DMS153 treated with DMSO at 0.1 percent for 48 hours (cell line): ENCODE data around the gene MRPS35.

ENCODE experiments used
- DNase-seq: peaks from one replicate; lab custom pipeline; 2025; ENCODE audit not compliant: unreplicated experiment; lab: John Stamatoyannopoulos, UW

Gene MRPS35

DNA sequence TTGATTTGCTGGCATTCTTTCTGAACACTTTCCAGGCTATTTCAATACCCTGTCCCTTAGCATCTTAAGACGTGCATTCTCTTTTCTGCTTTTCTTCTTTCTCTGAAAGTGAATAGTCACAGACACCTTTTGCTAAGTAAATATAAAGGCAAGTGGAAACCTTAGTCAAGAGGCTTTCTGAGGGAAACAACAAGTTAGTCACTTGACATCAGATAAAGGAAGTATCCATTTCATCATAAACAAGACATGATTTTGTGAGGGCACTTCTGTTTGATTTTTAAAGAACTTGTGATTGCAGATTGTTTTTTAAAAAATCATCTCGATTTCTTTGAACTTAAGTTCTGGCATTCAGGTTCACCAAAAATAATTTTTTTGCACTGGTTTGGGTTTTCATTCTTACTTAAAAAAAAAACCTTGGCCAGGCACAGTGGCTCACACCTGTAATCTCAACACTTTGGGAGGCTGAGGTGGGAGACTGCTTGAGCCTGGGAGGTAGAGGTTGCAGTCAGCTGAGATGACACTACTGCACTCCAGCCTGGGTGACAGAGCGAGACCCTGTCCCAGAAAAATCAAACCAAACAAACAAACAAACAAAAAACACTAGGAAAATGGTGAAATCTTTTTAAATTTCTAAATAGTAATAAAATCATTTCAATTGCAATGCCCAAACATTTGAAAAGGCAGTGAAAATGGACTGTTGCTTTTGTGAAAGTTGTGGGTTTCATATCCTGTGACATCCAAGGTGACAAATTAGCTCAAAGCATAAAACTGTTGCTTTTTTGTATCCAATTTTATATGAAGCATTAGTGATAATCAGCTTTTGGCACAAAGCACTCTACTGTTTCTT lies 61.1 kb downstream of the MRPS35 start:
- no peak for DNase-seq

DNA sequence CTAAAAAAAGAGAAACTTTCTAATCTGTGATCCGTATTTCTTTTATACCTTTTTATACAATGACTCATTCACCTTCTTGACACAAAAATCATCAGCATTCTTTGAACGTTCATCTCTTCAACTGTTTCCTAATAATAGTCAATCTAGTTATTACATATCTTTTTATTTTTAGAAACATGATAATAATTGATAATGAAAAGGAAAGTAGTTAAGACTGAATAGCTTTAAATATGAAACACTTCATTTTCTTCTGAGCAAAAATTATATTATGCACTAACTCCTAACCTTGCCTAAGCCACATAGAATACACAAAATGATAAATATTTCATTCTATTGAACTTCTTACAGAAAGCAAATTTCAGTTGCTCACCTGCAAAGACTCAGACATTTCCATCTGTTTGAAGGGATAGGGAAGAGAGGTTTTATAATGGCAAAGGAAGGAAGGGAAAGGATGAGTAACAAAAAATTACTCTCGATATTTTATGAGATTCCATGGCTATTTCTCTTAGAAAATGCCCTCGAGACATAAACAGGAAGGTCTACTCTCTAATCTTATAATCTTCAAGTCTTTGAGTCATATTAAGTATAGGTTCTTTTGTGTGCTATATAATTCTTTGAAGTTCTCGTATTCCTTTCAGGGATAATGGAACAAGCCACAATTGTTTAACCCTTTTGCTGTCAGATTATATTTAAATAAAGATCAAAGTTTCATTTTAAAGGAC lies 61.9 kb downstream of the MRPS35 start:
- DNase-seq: no peak

DNA sequence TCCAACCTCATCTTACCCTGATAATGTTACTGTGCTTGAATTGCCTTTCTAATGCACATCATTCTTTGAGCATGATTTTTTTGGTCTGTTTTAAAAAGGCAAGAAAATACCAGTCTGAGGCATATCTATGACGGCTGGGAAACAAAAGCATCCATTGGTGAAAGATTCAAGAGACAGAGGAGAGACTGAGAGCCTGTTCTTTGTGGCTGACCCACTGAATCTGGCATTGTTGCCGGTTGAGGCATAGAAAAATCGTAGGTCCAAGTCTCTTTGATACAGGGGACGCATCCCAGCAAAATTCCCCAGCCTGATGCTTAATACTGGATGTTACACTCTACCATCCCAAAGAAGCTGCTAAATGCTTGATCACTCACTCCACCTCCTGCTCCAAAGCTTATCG lies 66.5 kb downstream of the MRPS35 start:
- DNase-seq: no peak

GRCh38 chr12:27778206-27778605 lies 67.6 kb downstream of the MRPS35 start:
- DNase-seq: no peak

DNA sequence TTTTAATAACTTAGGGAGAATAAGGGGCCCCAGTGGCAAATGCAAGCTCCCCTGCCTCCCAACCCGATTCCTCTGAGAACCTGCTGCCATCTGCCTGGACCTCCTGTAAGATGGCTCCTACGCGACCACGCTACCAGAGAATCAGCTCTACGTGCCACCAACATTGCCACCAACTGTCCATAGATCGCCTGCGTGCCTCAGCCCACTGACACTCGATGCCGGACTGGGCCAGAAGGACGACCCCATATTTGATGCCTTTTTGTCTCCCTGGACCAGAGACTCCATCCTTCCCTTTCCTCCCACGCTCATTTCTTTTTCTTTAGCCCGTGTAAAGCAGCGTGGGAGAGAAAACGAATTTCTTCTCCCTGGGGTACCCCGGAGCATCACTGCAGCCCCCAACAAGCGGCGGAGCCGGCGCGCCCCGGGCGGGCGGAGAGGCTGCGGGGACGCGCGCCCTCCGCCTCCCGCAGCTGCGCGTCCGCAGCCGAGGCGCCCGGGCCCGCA lies 68.8 kb downstream of the MRPS35 start:
- peak; percentile 7 for DNase-seq

DNA sequence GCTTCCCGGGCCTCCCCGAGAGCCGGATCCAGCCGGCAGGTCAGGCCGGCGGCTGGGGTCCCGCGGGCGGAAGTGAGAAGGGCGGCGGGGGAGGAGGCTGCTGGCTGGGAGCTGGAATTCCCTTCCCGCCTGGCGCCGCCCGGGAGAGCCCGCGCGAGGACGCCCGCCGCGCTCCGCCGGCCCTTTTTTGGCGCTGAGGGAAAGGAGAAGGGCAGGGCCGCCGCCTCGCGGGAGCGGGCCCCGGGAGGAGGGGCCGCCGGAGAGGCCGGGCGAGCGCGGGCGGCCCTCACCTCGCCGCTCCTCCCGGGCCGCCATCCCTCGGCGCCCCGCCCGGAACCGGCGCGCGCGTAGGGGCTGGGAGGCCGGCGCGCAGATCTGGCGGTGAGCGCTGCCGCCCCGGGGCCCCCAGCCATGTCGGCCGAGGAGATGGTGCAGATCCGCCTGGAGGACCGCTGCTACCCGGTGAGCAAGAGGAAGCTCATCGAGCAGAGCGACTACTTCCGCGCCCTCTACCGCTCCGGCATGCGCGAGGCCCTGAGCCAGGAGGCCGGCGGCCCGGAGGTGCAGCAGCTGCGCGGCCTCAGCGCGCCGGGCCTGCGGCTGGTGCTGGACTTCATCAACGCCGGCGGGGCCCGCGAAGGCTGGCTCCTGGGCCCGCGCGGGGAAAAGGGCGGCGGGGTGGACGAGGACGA lies 69.4 kb downstream of the MRPS35 start, which contains the start of the genes KLHL42 and MANSC4:
Gene KLHL42 (plus strand): TSS at position 314 of the 692 bp plus-strand sequence. CDS start 98 bp downstream, at position 412.
Gene MANSC4 (minus strand): TSS at position 317 of the 692 bp plus-strand sequence. CDS start 8,960 bp downstream, outside the sequence.
- DNase-seq: peak; percentile 44

DNA sequence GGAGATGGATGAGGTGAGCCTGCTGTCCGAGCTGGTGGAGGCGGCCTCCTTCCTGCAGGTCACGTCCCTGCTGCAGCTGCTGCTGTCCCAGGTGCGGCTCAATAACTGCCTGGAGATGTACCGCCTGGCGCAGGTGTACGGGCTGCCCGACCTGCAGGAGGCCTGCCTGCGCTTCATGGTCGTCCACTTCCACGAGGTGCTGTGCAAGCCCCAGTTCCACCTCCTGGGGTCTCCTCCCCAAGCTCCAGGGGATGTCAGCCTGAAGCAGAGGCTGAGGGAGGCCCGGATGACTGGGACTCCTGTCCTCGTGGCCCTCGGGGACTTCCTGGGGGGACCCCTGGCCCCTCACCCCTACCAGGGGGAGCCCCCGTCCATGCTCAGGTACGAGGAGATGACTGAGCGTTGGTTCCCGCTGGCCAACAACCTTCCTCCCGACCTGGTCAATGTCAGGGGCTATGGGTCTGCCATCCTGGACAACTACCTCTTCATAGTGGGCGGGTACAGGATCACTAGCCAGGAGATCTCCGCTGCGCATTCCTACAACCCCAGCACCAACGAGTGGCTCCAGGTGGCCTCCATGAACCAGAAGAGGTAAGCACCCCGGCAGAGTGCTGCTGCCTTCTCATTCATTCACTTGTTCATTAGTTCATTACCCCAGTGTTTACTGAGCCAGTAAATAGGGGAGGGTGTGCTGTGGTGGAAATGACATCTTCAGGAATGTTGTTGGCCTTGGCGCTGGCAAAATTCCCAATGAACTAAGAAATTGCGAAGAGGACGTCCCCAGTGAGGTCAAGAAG lies 70.2 kb downstream of the MRPS35 start:
- no peak for DNase-seq

GRCh38 chr12:27781680-27782079 lies 71.0 kb downstream of the MRPS35 start:
- no peak for DNase-seq

DNA sequence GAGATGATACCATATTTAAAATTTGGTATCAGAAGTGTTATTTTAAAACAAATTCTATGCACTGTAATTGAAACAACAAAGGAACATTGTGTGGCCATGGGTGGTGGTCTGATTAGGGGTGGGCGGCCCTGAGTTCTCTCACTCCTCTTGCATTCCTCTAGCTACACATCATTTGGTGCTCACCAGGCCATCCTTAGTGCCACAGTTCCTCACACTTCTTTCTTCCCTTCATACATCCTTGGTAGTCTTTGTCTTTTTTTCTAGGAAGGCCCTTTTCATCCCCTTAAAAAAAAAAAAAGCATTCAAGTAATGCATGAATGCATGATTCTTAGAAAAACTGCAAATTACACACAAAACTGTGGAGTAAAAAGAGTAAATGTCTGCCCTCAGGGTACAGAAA lies 71.8 kb downstream of the MRPS35 start:
- no peak for DNase-seq

DNA sequence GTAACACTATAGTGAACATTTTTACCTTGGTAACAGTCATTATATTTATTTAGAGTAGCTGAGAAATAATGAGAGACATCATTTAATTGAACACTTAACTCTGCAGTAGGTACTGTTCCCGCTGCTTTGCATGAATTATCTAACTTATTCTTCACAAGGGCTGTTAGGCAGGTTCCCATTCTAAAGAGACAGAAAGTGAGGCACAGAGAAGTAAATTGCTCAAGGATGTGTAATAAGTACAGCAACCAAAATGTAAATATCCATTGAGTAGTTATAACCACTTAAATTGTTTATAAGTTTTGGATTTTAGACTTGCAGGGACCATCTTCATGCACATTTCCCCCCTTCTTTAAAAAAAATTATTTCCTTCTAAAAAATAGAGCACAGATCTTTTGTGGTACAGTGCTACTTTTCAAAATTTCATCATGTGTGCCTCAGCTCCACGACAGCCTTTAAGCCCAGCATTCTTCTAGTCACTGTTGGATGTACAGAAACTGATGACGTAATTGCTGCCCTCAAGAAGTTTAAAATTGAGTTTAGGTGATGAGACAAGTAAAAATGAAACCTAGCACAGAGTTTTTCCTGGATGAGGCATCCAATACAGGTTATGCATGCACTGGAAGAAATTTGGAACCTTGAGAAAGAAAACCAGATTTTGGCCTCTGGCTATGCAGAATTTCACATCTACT lies 75.4 kb downstream of the MRPS35 start:
- no peak for DNase-seq

GRCh38 chr12:27787559-27787958 lies 76.9 kb downstream of the MRPS35 start:
- no peak for DNase-seq

DNA sequence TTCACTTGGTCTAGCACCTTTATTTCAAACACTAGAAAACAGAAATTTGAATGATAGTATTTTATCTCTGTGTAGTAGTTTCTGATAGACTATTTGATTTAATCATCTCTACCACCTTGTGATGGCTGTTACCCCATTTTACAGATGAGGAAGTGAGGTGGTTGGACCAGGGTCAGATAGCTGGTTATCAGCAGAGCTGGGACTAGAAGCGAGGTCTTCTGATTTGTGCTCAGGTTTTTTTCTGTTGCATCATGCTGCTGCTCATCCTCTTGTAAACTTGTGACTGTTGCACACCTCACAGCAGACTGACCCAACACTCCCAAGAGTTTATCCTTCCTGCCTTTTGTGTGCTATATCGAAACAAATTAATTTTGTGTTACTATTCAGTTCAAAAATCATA lies 79.5 kb downstream of the MRPS35 start:
- DNase-seq: no peak

DNA sequence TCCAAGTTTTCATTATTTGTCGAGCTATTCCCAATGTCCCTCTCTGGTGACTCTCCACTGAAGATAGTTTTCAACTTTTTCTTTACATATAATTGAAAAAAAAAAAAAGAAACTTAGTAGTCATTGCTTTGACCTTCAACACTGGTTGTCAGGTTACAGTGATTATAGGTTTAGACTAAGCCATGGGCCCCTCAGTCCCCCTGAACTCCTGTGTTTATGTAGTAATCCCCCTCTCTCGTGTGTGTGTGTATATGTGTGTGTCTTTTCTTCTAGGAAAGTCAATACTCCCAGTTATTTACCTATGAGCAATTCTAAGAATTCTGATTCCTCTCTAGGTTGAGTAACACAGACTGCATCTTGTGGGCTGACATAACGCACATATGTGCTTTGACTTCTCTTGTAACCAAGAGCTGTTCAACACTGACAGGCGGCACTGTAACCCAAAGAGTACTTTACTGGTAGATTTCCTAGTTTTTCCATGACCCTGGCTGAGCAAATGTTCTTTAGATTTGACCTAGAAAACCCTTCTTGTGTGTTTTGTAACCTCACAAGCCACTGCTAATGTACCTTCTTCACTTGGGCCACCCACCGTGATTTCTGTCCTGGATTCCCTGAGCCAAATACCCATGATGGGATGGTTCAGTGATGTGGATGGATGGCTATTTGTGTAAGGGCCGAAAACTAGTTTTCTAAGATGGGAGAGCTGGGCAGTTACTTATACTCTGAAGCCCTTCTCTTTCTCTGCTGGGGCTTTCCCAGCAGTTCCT lies 84.4 kb downstream of the MRPS35 start:
- DNase-seq: no peak

DNA sequence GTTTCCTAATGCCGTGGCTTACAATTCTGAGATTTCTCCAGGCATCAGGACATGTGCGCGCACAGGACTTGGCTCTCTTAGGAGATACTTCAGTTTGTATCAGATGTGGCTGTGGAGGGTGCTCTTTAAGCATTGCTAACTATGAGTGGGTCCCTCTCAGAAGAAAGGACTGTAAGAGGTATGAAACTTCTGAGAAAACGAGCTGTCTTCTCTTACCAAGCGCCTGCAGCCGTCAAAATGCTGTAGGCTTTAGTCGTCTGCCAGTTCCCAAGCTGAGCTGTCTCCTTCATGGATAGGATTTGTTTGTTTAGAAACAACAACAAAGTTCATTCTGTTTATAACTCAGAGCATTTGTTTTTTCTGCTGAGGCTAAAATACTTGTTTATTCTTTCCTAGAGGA lies 85.5 kb downstream of the MRPS35 start:
- no peak for DNase-seq

- DNase-seq: no peak
Observed at GRCh38 chr12:27797301-27798025, 86.8 kb downstream of the MRPS35 start.

GRCh38 chr12:27800819-27801218 lies 90.2 kb downstream of the MRPS35 start:
- DNase-seq: no peak

GRCh38 chr12:27801630-27802029 lies 91.0 kb downstream of the MRPS35 start:
- no peak for DNase-seq

- no peak for DNase-seq
Observed at GRCh38 chr12:27802511-27802910, 91.9 kb downstream of the MRPS35 start.

DNA sequence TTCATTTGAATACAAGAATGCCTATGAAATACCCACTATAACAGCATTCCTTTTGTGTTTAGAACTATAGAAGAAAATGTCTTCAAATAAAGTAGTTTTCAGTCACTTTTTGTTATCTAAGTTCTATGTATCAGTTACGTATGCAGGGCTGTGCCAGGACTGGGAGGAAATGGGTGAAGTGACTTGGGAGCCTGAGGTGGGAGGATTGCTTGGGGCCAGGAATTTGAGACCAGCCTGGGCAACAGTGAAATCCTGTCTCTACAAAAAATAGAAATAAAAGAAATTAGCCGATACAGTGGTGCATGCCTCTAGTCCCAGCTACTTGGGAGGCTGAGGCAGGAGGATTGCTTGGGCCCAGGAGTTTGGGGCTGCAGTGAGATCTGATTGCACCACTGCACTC lies 92.3 kb downstream of the MRPS35 start:
- no peak for DNase-seq
